GM19035 (cell line): ENCODE measurements around the gene MRPL38.
"Not testable (repeated sequence)": the region's sequence is repeated elsewhere in the genome, so short reads cannot be mapped to it uniquely, and the experiment has no call there.

Experiments used
- ATAC-seq: cut with Tn5 transposase; IDR thresholded peaks from one replicate; pipeline ENCODE4 v1.9.1; 2021; ENCODE audit not compliant: unreplicated experiment

The MRPL38 gene

GRCh38 chr17:75897160-75898019, 7.3 kb downstream of the MRPL38 start:
- ATAC-seq: no peak

GRCh38 chr17:75896415-75897159, 8.1 kb downstream of the MRPL38 start, which contains the start of gene TRIM65:
Gene TRIM65, minus strand, starts transcription at chr17:75896951. Its CDS starts 14 bp downstream, at chr17:75896937.
- ATAC-seq: peak; percentile 77

GRCh38 chr17:75895370-75896155, 9.1 kb downstream of the MRPL38 start:
- ATAC-seq: no peak

GRCh38 chr17:75894049-75894733, 10.5 kb downstream of the MRPL38 start:
- no peak for ATAC-seq

- ATAC-seq: no peak
These were observed 11.2 kb downstream of the MRPL38 start for GRCh38 chr17:75893305-75894048.

- ATAC-seq: no peak
These were observed 12.0 kb downstream of the MRPL38 start for GRCh38 chr17:75892556-75893224.

- ATAC-seq: no peak
These were observed 12.8 kb downstream of the MRPL38 start for GRCh38 chr17:75891605-75892555.

GRCh38 chr17:75891022-75891604, 13.6 kb downstream of the MRPL38 start:
- ATAC-seq: no peak

GRCh38 chr17:75889454-75889853, 15.2 kb downstream of the MRPL38 start:
- ATAC-seq: no peak

GRCh38 chr17:75888484-75888883, 16.2 kb downstream of the MRPL38 start:
- ATAC-seq: no peak

GRCh38 chr17:75885860-75886259, 18.8 kb downstream of the MRPL38 start:
- ATAC-seq: not testable (repeated sequence)

GRCh38 chr17:75885431-75885830, 19.3 kb downstream of the MRPL38 start:
- ATAC-seq: no peak

- ATAC-seq: no peak
These were observed 22.8 kb downstream of the MRPL38 start for GRCh38 chr17:75881678-75882454.

- no peak for ATAC-seq
These were observed 24.4 kb downstream of the MRPL38 start for GRCh38 chr17:75880266-75880665.

GRCh38 chr17:75878174-75878998, 26.3 kb downstream of the MRPL38 start, which contains the start of gene TRIM47:
Gene TRIM47, minus strand, starts transcription at chr17:75878581. Its CDS starts 33 bp downstream, at chr17:75878548.
- no peak for ATAC-seq

GRCh38 chr17:75877752-75878173, 26.9 kb downstream of the MRPL38 start:
- peak; percentile 54 for ATAC-seq
